GM18499 (cell line): ENCODE data around the gene TLNRD1.

Experiments used
- ATAC-seq: cut with Tn5 transposase; IDR thresholded peaks from one replicate; pipeline ENCODE4 v1.9.1; 2021; ENCODE audit warnings: moderate number of reproducible peaks; ENCODE audit not compliant: insufficient read depth, unreplicated experiment

Gene TLNRD1

GRCh38 chr15:81024265-81024872, 23.6 kb downstream of the TLNRD1 start:
- no peak for ATAC-seq

- ATAC-seq: no peak
Measured at GRCh38 chr15:81024936-81025335, 24.2 kb downstream of the TLNRD1 start.

GRCh38 chr15:81025721-81026370, 25.1 kb downstream of the TLNRD1 start:
- no peak for ATAC-seq

GRCh38 chr15:81026836-81027599, 26.3 kb downstream of the TLNRD1 start:
- no peak for ATAC-seq

GRCh38 chr15:81029414-81030300, 28.9 kb downstream of the TLNRD1 start:
- no peak for ATAC-seq

GRCh38 chr15:81030301-81030750, 29.6 kb downstream of the TLNRD1 start:
- no peak for ATAC-seq

GRCh38 chr15:81031203-81031602, 30.5 kb downstream of the TLNRD1 start:
- no peak for ATAC-seq

GRCh38 chr15:81032355-81032754, 31.6 kb downstream of the TLNRD1 start:
- no peak for ATAC-seq

GRCh38 chr15:81032818-81033217, 32.1 kb downstream of the TLNRD1 start:
- ATAC-seq: no peak

- no peak for ATAC-seq
Measured at GRCh38 chr15:81033508-81033907, 32.8 kb downstream of the TLNRD1 start.

- ATAC-seq: no peak
Measured at GRCh38 chr15:81037952-81038743, 37.4 kb downstream of the TLNRD1 start.

- ATAC-seq: no peak
Measured at GRCh38 chr15:81038975-81039607, 38.4 kb downstream of the TLNRD1 start.

- ATAC-seq: no peak
Measured at GRCh38 chr15:81040757-81041156, 40.0 kb downstream of the TLNRD1 start.

- ATAC-seq: no peak
Measured at GRCh38 chr15:81043281-81043934, 42.7 kb downstream of the TLNRD1 start.

GRCh38 chr15:81043935-81044575, 43.3 kb downstream of the TLNRD1 start:
- ATAC-seq: no peak

GRCh38 chr15:81046290-81046689, 45.6 kb downstream of the TLNRD1 start:
- ATAC-seq: no peak

GRCh38 chr15:81047928-81048327, 47.2 kb downstream of the TLNRD1 start:
- ATAC-seq: no peak

- no peak for ATAC-seq
Measured at GRCh38 chr15:81049835-81050234, 49.1 kb downstream of the TLNRD1 start.
